Omental fat pad (tissue), 4 donors: ENCODE data around the gene CTIF. TPM values are rescaled to one million over a fixed set of nuclear protein-coding genes. Genes with fewer than 3 reads are reported as not detected.

Experiments
- ATAC-seq: fragments of 150-250 bp; one replicate; pipeline ENCODE4 v1.9.1; 2016; ENCODE audit warnings: mild to moderate bottlenecking, moderate library complexity; ENCODE audit not compliant: low FRiP score
- DNase-seq: peaks from one replicate; pipeline ENCODE4 v3.0.0-alpha.2; 2019; ENCODE audit warnings: low spot score
- total RNA-seq, 4 donors: library from RNA; depleted of rRNA; stranded (reverse); fragments of >200 nt; gene quantifications; one replicate each; pipeline ENCODE4 v1.1.0, GENCODE V29; 2016
- TF ChIP-seq, protein P1 (sequence below), 3 donors: fragments of 450-650 bp; IDR thresholded peaks; one replicate each; pipeline ENCODE4 v1.5.1; 2016 to 2017; ENCODE audit warnings: antibody characterized with exemption in 3 of 3, mild to moderate bottlenecking in 3 of 3, moderate library complexity in 2 of 3

CTIF gene
- total RNA-seq, 4 donors from 2014 or later: 57.5 to 94.0 (median 72.4) TPM

DNA sequence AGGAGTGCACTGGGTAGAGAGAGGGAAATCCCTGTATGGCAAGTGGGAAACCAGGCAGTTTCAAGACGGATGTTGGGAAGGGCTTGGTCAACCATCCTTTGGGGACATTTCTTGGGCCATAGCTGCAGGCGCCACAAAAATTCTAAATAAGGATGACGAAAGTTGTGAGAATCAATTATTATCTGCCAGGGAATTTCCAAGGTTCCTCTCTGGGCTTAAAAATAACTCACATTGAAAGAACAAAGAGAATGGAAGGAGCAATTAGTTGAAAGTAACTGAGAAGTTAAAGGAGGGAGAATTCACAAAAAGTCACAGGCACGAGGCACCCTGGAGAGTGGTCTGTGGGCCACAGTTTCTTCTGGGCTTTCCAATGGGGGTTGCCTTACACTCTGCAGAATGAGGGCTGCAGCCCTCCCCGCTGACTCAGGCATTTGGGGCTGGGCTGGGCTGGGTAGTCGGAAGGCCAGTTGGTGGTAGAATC lies 216.2 kb downstream of the CTIF start:
- TF ChIP-seq, protein P1, sequence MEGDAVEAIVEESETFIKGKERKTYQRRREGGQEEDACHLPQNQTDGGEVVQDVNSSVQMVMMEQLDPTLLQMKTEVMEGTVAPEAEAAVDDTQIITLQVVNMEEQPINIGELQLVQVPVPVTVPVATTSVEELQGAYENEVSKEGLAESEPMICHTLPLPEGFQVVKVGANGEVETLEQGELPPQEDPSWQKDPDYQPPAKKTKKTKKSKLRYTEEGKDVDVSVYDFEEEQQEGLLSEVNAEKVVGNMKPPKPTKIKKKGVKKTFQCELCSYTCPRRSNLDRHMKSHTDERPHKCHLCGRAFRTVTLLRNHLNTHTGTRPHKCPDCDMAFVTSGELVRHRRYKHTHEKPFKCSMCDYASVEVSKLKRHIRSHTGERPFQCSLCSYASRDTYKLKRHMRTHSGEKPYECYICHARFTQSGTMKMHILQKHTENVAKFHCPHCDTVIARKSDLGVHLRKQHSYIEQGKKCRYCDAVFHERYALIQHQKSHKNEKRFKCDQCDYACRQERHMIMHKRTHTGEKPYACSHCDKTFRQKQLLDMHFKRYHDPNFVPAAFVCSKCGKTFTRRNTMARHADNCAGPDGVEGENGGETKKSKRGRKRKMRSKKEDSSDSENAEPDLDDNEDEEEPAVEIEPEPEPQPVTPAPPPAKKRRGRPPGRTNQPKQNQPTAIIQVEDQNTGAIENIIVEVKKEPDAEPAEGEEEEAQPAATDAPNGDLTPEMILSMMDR (IDR thresholded peaks at IDR 0.05): no peak
- DNase-seq: no peak
- ATAC-seq: no peak

DNA sequence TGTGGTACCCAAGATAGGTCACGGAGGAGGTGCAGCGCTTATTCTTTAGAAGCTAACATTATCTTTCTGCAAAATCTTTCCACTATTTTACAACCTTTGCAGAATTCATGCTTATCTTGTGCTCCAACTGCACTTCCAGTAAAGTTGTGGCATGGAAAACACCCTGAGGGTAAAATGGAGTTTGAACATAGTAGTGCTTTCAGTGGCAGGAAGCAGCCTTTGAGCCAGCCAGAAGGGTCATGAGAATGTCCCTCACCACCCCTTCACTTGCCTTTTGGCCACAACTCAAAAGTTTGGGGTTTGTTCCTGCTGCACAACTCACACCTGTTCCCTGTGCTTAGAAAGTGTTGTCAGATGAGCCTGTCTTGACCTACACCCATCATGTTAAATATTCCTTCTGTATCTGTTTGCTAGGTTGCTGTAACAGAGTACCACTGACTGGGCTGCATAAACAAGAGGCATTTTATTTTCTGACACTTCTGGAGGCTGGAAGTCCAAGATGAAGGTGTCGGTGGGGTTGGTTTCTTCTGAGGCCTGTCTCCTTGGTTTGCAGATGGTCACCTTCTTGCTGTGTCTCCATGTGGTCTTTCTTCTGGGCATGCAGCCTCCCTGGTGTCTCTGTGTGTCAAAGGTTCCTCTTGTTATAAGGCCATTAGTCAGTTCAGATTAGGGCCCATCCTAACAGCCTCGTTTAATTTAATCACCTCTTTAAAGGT lies 217.8 kb downstream of the CTIF start:
- no peak for ATAC-seq
- TF ChIP-seq, protein P1 (IDR thresholded peaks at IDR 0.05): no peak
- DNase-seq: no peak

DNA sequence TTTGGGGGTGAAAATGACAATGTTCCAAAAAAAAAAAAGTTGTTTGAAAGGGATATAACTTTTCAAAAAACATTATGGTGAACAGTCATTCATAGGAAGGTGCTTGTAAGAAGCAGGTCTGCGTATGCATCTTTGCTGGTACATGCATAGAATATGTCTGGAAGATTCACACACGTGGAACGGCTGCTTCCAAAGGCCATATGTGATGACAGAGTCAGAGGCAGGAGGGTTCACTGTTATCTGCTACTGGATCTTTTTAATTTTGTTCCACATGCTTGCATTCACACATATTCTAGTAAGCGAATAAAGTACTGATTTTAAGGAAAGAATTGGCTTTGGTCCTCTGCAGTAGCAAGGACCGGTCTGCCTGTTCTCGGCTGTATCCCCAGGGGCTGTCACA lies 218.5 kb downstream of the CTIF start:
- TF ChIP-seq, protein P1 (IDR thresholded peaks at IDR 0.05): no peak
- DNase-seq: no peak
- no peak for ATAC-seq

DNA sequence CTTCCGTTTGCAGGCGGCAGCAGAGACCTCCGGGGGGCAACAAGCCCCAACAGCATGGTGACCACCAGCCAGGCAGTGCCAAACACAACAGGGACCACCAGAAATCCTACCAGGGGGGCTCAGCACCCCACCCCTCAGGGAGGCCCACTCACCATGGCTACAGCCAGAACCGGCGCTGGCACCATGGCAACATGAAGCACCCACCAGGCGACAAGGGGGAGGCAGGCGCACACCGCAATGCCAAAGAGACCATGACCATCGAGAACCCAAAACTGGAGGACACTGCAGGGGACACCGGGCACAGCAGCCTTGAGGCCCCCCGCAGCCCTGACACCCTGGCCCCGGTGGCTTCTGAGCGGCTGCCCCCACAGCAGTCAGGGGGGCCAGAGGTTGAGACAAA lies 219.1 kb downstream of the CTIF start:
- TF ChIP-seq, protein P1 (IDR thresholded peaks at IDR 0.05): no peak
- no peak for ATAC-seq
- no peak for DNase-seq

DNA sequence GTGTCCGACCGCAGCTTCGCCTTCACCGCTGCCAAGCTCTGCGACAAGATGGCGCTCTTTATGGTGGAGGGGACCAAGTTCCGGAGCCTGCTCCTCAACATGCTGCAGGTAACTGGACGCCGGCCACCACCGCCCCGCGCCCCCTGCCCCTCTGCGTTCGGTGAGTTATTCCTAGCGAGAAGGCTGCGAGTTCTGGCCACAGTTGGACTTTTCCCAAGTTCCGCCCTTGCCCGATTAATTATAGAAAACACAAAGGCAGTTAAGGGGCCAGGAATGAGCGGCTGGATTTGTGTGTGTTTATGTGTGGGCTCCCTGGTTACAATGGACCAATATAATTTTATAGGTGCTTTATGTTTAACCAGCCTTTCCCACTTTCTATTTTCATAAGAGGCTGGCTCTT lies 222.8 kb downstream of the CTIF start:
- ATAC-seq (no peak), DNase-seq (no peak)
- TF ChIP-seq, protein P1 (IDR thresholded peaks at IDR 0.05): no peak

DNA sequence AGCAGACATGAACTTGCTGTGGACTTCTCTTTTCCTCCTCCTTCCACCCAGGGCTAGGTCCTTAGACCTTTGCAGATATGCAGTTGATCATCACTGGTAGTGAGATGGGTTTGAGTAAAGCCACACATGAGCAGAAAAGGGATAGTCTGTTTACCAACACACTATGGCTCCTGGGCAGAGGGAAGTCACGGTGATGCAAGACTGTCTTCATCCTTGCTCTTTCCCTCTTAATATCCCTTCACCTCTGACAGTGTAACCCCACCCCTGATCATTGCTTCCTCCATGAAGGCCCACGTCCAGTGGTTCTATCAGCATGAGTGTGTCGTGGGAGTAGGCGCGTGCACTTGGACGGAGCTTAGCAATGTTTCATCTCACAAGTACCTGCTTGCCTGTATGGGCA lies 223.2 kb downstream of the CTIF start:
- DNase-seq: no peak
- TF ChIP-seq, protein P1 (IDR thresholded peaks at IDR 0.05): no peak
- no peak for ATAC-seq
